ENCODE results near the gene GNB1L. TPM values are rescaled to one million over a fixed set of nuclear protein-coding genes. Genes with fewer than 3 reads are reported as not detected.
A peak's percentile ranks its signal among the peaks of the same experiment; 100 is the strongest.

Gene GNB1L
- total and polyA plus RNA-seq, 9 of the 15 experiments (the other 6 are each of a cell fraction or from before 2014, with no cell fraction given) = 0.56 to 50.5 (median 10.2) TPM

GRCh38 chr22:19766511-19767426 is 87.9 kb downstream of the GNB1L start (continued):
- no peak for TF ChIP-seq RREB1 (CRISPR knock-in tag; IDR thresholded peaks at IDR 0.05)
- TF ChIP-seq L3MBTL2 (IDR thresholded peaks at IDR 0.05) = peak; percentile 64
- TF ChIP-seq BCLAF1 (IDR thresholded peaks at IDR 0.05; ENCODE audit: borderline replicate concordance in 1 of 2, control insufficient read depth in 1 of 2, low read depth in 2 of 2, low read length in 1 of 2) = no peak
- 0 out of 2 replicates have a peak, but pooled peaks have one; percentile 72 for TF ChIP-seq TARDBP (IDR thresholded peaks at IDR 0.05)
- TF ChIP-seq SOX6 (IDR thresholded peaks at IDR 0.05) = no peak
- TF ChIP-seq, protein P1, sequence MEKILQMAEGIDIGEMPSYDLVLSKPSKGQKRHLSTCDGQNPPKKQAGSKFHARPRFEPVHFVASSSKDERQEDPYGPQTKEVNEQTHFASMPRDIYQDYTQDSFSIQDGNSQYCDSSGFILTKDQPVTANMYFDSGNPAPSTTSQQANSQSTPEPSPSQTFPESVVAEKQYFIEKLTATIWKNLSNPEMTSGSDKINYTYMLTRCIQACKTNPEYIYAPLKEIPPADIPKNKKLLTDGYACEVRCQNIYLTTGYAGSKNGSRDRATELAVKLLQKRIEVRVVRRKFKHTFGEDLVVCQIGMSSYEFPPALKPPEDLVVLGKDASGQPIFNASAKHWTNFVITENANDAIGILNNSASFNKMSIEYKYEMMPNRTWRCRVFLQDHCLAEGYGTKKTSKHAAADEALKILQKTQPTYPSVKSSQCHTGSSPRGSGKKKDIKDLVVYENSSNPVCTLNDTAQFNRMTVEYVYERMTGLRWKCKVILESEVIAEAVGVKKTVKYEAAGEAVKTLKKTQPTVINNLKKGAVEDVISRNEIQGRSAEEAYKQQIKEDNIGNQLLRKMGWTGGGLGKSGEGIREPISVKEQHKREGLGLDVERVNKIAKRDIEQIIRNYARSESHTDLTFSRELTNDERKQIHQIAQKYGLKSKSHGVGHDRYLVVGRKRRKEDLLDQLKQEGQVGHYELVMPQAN (IDR thresholded peaks at IDR 0.05; ENCODE audit: borderline replicate concordance) = no peak
- 0 out of 2 replicates have a peak, but pooled peaks have one; percentile 36 for TF ChIP-seq HIVEP1 (CRISPR knock-in tag; IDR thresholded peaks at IDR 0.05)
- no peak for TF ChIP-seq ZNF316 (IDR thresholded peaks at IDR 0.05)
- no peak for TF ChIP-seq ELF4 (CRISPR knock-in tag; IDR thresholded peaks at IDR 0.05)
- TF ChIP-seq ELF1 (tag; IDR thresholded peaks at IDR 0.05) = 0 out of 2 replicates have a peak, but pooled peaks have one; percentile 24
- TF ChIP-seq, protein P2, sequence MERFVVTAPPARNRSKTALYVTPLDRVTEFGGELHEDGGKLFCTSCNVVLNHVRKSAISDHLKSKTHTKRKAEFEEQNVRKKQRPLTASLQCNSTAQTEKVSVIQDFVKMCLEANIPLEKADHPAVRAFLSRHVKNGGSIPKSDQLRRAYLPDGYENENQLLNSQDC (CRISPR knock-in tag; IDR thresholded peaks at IDR 0.05) = peak; percentile 57; the same call in 1 of the 2 replicates
- no peak for TF ChIP-seq POU5F1 (IDR thresholded peaks at IDR 0.05; ENCODE audit: borderline replicate concordance, low read depth, low read length, partially characterized antibody)
- TF ChIP-seq ZBTB34 (CRISPR knock-in tag; IDR thresholded peaks at IDR 0.05) = no peak
